T-cell (primary cell): ENCODE data around the gene DEXI. TPM values are rescaled to one million over a fixed set of nuclear protein-coding genes. Genes with fewer than 3 reads are reported as not detected.
A peak's percentile ranks its signal among the peaks of the same experiment; 100 is the strongest.

Source experiments
- ATAC-seq, 4 experiments: fragments of 200-7000 bp in 3 of 4; fragments of 150-1000 bp in 1 of 4; cut with Tn5 transposase; replicated peaks in 1 of 4; 1 replicate in 3 of 4; 2 replicates in 1 of 4; pipeline ENCODE4 v1.10.0; 2021; ENCODE audit warnings: moderate library complexity in 3 of 4, mild to moderate bottlenecking in 2 of 4, moderate number of reproducible peaks in 1 of 4
- CTCF ChIA-PET, 2 donors: fragments of 300-600 bp; sonication (Branson Sonifier 250); formaldehyde crosslinking; loops; one replicate each; lab custom pipeline; 2022; ENCODE audit warnings: antibody characterized with exemption in 2 of 2; lab: Charles Lee
- POLR2A ChIA-PET, 2 donors: fragments of 300-600 bp; sonication (Branson Sonifier 250); formaldehyde crosslinking; loops; one replicate each; lab custom pipeline; 2022; ENCODE audit warnings: antibody characterized with exemption in 2 of 2; lab: Charles Lee
- DNase-seq, 35 experiments: peaks; one replicate each; pipeline versions ENCODE4 v3.0.0 to v3.0.0-alpha.2; 2013 to 2023
- H3K27ac ChIP-seq: one replicate; pipeline ENCODE4 v1.5.1; 2013; ENCODE audit warnings: low read length
- H3K27me3 ChIP-seq, 2 experiments: replicated peaks in 1 of 2; 1 replicate in 1 of 2; 2 replicates in 1 of 2; pipeline versions ENCODE4 v1.6.1 to v1.7.0; 2013; ENCODE audit warnings: low read length in 1 of 2, mixed read lengths in 1 of 2; ENCODE audit not compliant: control insufficient read depth in 2 of 2, insufficient read depth in 2 of 2; ENCODE audit errors: extremely low read depth in 1 of 2
- H3K36me3 ChIP-seq, 2 donors: 1 replicate in 1 of 2; 2 replicates in 1 of 2; pipeline versions ENCODE4 v1.6.1 to v1.7.0; 2013; ENCODE audit warnings: low read length in 1 of 2; ENCODE audit not compliant: control insufficient read depth in 2 of 2, insufficient read depth in 1 of 2; ENCODE audit errors: extremely low read depth in 1 of 2
- H3K4me1 ChIP-seq, 2 experiments: 1 replicate in 1 of 2; 2 replicates in 1 of 2; pipeline versions ENCODE4 v1.6.1 to v1.7.0; 2013; ENCODE audit warnings: low read length in 2 of 2, mixed read lengths in 1 of 2; ENCODE audit not compliant: insufficient read depth in 2 of 2, control insufficient read depth in 1 of 2; ENCODE audit errors: extremely low read depth in 1 of 2
- H3K4me3 ChIP-seq, 2 donors: 1 replicate in 1 of 2; 2 replicates in 1 of 2; pipeline versions ENCODE4 v1.5.1 to v1.7.0; 2013; ENCODE audit warnings: mild to moderate bottlenecking in 2 of 2, low read length in 1 of 2, moderate library complexity in 1 of 2; ENCODE audit not compliant: control insufficient read depth in 1 of 2; ENCODE audit errors: extremely low read depth in 1 of 2
- H3K9me3 ChIP-seq: 2 replicates; pipeline ENCODE4 v1.7.0; 2013
- H3K27ac Mint-ChIP-seq, 2 donors: one replicate each; pipeline ENCODE4 v1.8.0; 2020 to 2021; ENCODE audit warnings: mild to moderate bottlenecking in 2 of 2, mixed read lengths in 2 of 2
- H3K27me3 Mint-ChIP-seq, 2 donors: one replicate each; pipeline ENCODE4 v1.8.0; 2021 to 2022; ENCODE audit warnings: mixed read lengths in 2 of 2
- H3K36me3 Mint-ChIP-seq: one replicate; pipeline ENCODE4 v1.8.0; 2021; ENCODE audit warnings: mixed read lengths
- H3K4me1 Mint-ChIP-seq, 3 donors: one replicate each; pipeline ENCODE4 v1.8.0; 2020 to 2022; ENCODE audit warnings: mixed read lengths in 3 of 3, mild to moderate bottlenecking in 1 of 3
- H3K4me3 Mint-ChIP-seq, 3 donors: one replicate each; pipeline ENCODE4 v1.8.0; 2020 to 2022; ENCODE audit warnings: mild to moderate bottlenecking in 3 of 3, mixed read lengths in 3 of 3, moderate library complexity in 3 of 3
- H3K9me3 Mint-ChIP-seq, 3 donors: one replicate each; pipeline ENCODE4 v1.8.0; 2020 to 2022; ENCODE audit warnings: mixed read lengths in 3 of 3
- WGBS: methylation state at CpG from one replicate; pipeline ENCODE4 v1.1.5; 2013; ENCODE audit warnings: missing lambda C conversion rate; ENCODE audit not compliant: insufficient coverage; 5-methylcytosine and 5-hydroxymethylcytosine counted together
- total RNA-seq, 35 experiments: library from RNA in 6 of 35; stranded (reverse) in 6 of 35; fragments of 120-200 nt in 1 of 35; gene quantifications; one replicate each; pipeline versions ENCODE4 v1.2.1 to v1.2.4 and lab custom pipeline; 2013 to 2026

The DEXI gene
- total RNA-seq, 5 donors from 2014 or later (not counting 1 experiment from before 2014, with no cell fraction given): 12.2 to 39.8 (median 34.1) TPM

- 0% methylated on average over 2 of the region's 7 CpGs for WGBS
- H3K9me3 ChIP-seq: no peaks in the 10 kb centered on the region
- H3K27me3 Mint-ChIP-seq: no peaks in the 10 kb centered on the region
- no peaks in the 10 kb centered on the region for H3K27me3 ChIP-seq
- ChIA-PET CTCF (interaction anchor here in 1 of 2 donors (0.6 kb wide), 1 partner anchor 26 kb away, joined by 3 read pairs; no protein-coding TSS in a partner anchor), POLR2A (no interaction called here)
- H3K27ac Mint-ChIP-seq: peak overlapping the region; percentile 46 to 54
- ATAC-seq (no peak), DNase-seq (peak in 1 of 35 experiments; percentile 40)
- no peak overlapping the region for H3K27ac ChIP-seq
- H3K4me1 Mint-ChIP-seq: peaks cover 84 to 88% (median 85%) of the 10 kb centered on the region in 3 donors
- H3K4me3 Mint-ChIP-seq: peak overlapping the region; percentile 86 to 94 (median 91)
- H3K4me1 ChIP-seq: peaks cover 35 to 71% of the 10 kb centered on the region in 2 experiments
- no peaks in the 10 kb centered on the region for H3K9me3 Mint-ChIP-seq
- peaks cover 4 to 12% of the 10 kb centered on the region in 2 donors for H3K36me3 ChIP-seq
- H3K36me3 Mint-ChIP-seq: peaks cover 11% of the 10 kb centered on the region
- H3K4me3 ChIP-seq: no peak overlapping the region
These were observed 3.9 kb downstream of the DEXI start for GRCh38 chr16:10938321-10938720.

GRCh38 chr16:10937068-10937859 is 5.0 kb downstream of the DEXI start:
- peaks cover 11% of the 10 kb centered on the region for H3K36me3 Mint-ChIP-seq
- H3K4me3 Mint-ChIP-seq: peak overlapping the region; percentile 86 to 94 (median 91)
- ChIA-PET CTCF (interaction anchor here in 1 of 2 donors (1.1 kb wide), 1 partner anchor 13 kb away, joined by 3 read pairs; no protein-coding TSS in a partner anchor), POLR2A (interaction anchor here (0.5 to 0.6 kb wide), 4 partner anchors 248 to 1846 kb away, joined by 4 to 7 read pairs (median 6); partner anchors contain the start of gene HAPSTR1 (in 1 of the 2))
- DNase-seq (peak in 1 of 35 experiments; percentile 29), ATAC-seq (no peak)
- WGBS: 49% methylated on average over 7 of the region's 11 CpGs
- H3K4me1 Mint-ChIP-seq: peaks cover 82 to 86% (median 82%) of the 10 kb centered on the region in 3 donors
- no peaks in the 10 kb centered on the region for H3K9me3 Mint-ChIP-seq
- Histone ChIP-seq H3K9me3 (no peaks in the 10 kb centered on the region), H3K36me3 (peaks cover 11 to 14% of the 10 kb centered on the region in 2 donors), H3K27ac (no peak overlapping the region), H3K27me3 (no peaks in the 10 kb centered on the region), H3K4me1 (peaks cover 35 to 70% of the 10 kb centered on the region in 2 experiments), H3K4me3 (peak overlapping the region in 1 of 2 donors; percentile 31)
- peak overlapping the region; percentile 52 to 71 for H3K27ac Mint-ChIP-seq
- H3K27me3 Mint-ChIP-seq: no peaks in the 10 kb centered on the region

GRCh38 chr16:10936272-10936984 is 5.8 kb downstream of the DEXI start:
- H3K4me3 ChIP-seq: no peak overlapping the region
- H3K4me1 ChIP-seq: peaks cover 35 to 68% of the 10 kb centered on the region in 2 experiments
- Mint-ChIP-seq H3K4me3 (peak overlapping the region in 2 of 3 donors; percentile 24 to 94), H3K36me3 (peaks cover 12% of the 10 kb centered on the region), H3K27ac (peak overlapping the region in 1 of 2 donors; percentile 4), H3K27me3 (no peaks in the 10 kb centered on the region), H3K9me3 (no peaks in the 10 kb centered on the region), H3K4me1 (peaks cover 83 to 89% (median 86%) of the 10 kb centered on the region in 3 donors)
- 87% methylated on average over 3 of the region's 8 CpGs for WGBS
- no peak for DNase-seq
- no peak for ATAC-seq
- ChIA-PET POLR2A (interaction anchor here in 1 of 2 donors (0.6 kb wide), 1 partner anchor 600 kb away, joined by 7 read pairs; no protein-coding TSS in a partner anchor), CTCF (interaction anchor here in 1 of 2 donors (1.1 kb wide), 1 partner anchor 14 kb away, joined by 3 read pairs; no protein-coding TSS in a partner anchor)
- peaks cover 14 to 16% of the 10 kb centered on the region in 2 donors for H3K36me3 ChIP-seq
- no peaks in the 10 kb centered on the region for H3K27me3 ChIP-seq
- H3K27ac ChIP-seq: no peak overlapping the region
- no peaks in the 10 kb centered on the region for H3K9me3 ChIP-seq

GRCh38 chr16:10935226-10935915 is 6.9 kb downstream of the DEXI start:
- H3K4me1 Mint-ChIP-seq: peaks cover 77 to 86% (median 82%) of the 10 kb centered on the region in 3 donors
- H3K4me3 ChIP-seq: no peak overlapping the region
- whole genome bisulfite sequencing: 90% methylated on average over 3 of the region's 7 CpGs
- H3K4me1 ChIP-seq: peaks cover 28 to 61% of the 10 kb centered on the region in 2 experiments
- H3K27ac Mint-ChIP-seq: no peak overlapping the region
- peaks cover 16% of the 10 kb centered on the region for H3K36me3 Mint-ChIP-seq
- H3K27ac ChIP-seq: no peak overlapping the region
- no peaks in the 10 kb centered on the region for H3K27me3 Mint-ChIP-seq
- H3K9me3 ChIP-seq: no peaks in the 10 kb centered on the region
- H3K4me3 Mint-ChIP-seq: peak overlapping the region in 1 of 3 donors; percentile 94
- ChIA-PET POLR2A (no interaction called here), CTCF (interaction anchor here in 1 of 2 donors (0.7 kb wide), 1 partner anchor 724 kb away, joined by 5 read pairs; no protein-coding TSS in a partner anchor)
- H3K9me3 Mint-ChIP-seq: no peaks in the 10 kb centered on the region
- H3K27me3 ChIP-seq: no peaks in the 10 kb centered on the region
- no peak for DNase-seq
- peaks cover 14 to 18% of the 10 kb centered on the region in 2 donors for H3K36me3 ChIP-seq
- no peak for ATAC-seq

- peaks cover 20% of the 10 kb centered on the region for H3K36me3 Mint-ChIP-seq
- no peak overlapping the region for H3K4me3 Mint-ChIP-seq
- H3K27me3 ChIP-seq: no peaks in the 10 kb centered on the region
- H3K4me1 ChIP-seq: peaks cover 23 to 55% of the 10 kb centered on the region in 2 experiments
- CTCF ChIA-PET: no interaction called here
- no peaks in the 10 kb centered on the region for H3K27me3 Mint-ChIP-seq
- H3K9me3 ChIP-seq: no peaks in the 10 kb centered on the region
- H3K9me3 Mint-ChIP-seq: no peaks in the 10 kb centered on the region
- DNase-seq (no peak), ATAC-seq (no peak)
- peaks cover 14 to 20% of the 10 kb centered on the region in 2 donors for H3K36me3 ChIP-seq
- H3K27ac Mint-ChIP-seq: no peak overlapping the region
- POLR2A ChIA-PET: no interaction called here
- no peak overlapping the region for H3K27ac ChIP-seq
- peaks cover 73 to 77% (median 77%) of the 10 kb centered on the region in 3 donors for H3K4me1 Mint-ChIP-seq
- H3K4me3 ChIP-seq: no peak overlapping the region
- WGBS: 98% methylated on average over 8 of the region's 13 CpGs
These were observed 7.8 kb downstream of the DEXI start for GRCh38 chr16:10934325-10935107.
